Gastrocnemius medialis (tissue), 4 donors: ENCODE data around the gene LINGO1. TPM values are rescaled to one million over a fixed set of nuclear protein-coding genes. Genes with fewer than 3 reads are reported as not detected.

Experiments
- ATAC-seq, 2 donors: fragments of 150-250 bp; one replicate each; pipeline ENCODE4 v1.9.1; 2016
- DNase-seq, 2 donors: peaks; one replicate each; pipeline ENCODE4 v3.0.0-alpha.2; 2019
- H3K27ac ChIP-seq, 4 donors: fragments of 200-600 bp; sonication (generic); 1 replicate in 1 of 4; 2 replicates in 3 of 4; pipeline ENCODE4 v1.5.1; 2016 to 2018; ENCODE audit warnings: mild to moderate bottlenecking in 2 of 4, moderate library complexity in 1 of 4
- H3K27me3 ChIP-seq, 3 donors: fragments of 200-600 bp; sonication (generic) in 2 of 3; 1 replicate in 1 of 3; 2 replicates in 2 of 3; pipeline versions ENCODE4 v1.5.1 to v1.6.0; 2016 to 2019; ENCODE audit warnings: mild to moderate bottlenecking in 1 of 3, moderate library complexity in 1 of 3
- H3K36me3 ChIP-seq, 2 donors: fragments of 200-600 bp; sonication (generic) in 1 of 2; one replicate each; pipeline ENCODE4 v1.5.1; 2017 to 2018
- H3K4me1 ChIP-seq, 2 donors: fragments of 200-600 bp; sonication (generic) in 1 of 2; one replicate each; pipeline ENCODE4 v1.5.1; 2016 to 2017; ENCODE audit warnings: mild to moderate bottlenecking in 2 of 2
- H3K4me3 ChIP-seq, 4 donors: fragments of 200-600 bp; sonication (generic) in 3 of 4; 1 replicate in 1 of 4; 2 replicates in 3 of 4; pipeline ENCODE4 v1.5.1; 2016 to 2019; ENCODE audit warnings: mild to moderate bottlenecking in 2 of 4
- H3K9me3 ChIP-seq, 3 donors: fragments of 200-600 bp; sonication (generic) in 2 of 3; 1 replicate in 1 of 3; 2 replicates in 2 of 3; pipeline ENCODE4 v1.5.1; 2016 to 2019
- CTCF ChIP-seq, 5 experiments: fragments of 450-650 bp in 3 of 5; fragments of 200-600 bp in 2 of 5; sonication (generic) in 2 of 5; IDR thresholded peaks in 4 of 5; conservative IDR thresholded peaks in 1 of 5; 1 replicate in 4 of 5; 2 replicates in 1 of 5; pipeline ENCODE4 v1.5.1; 2016 to 2019; ENCODE audit warnings: antibody characterized with exemption in 5 of 5, mild to moderate bottlenecking in 3 of 5, moderate library complexity in 3 of 5
- POLR2A ChIP-seq, 2 donors: fragments of 450-650 bp; IDR thresholded peaks; one replicate each; pipeline ENCODE4 v1.6.1; 2017; ENCODE audit warnings: antibody characterized with exemption in 2 of 2, mild to moderate bottlenecking in 2 of 2, moderate library complexity in 2 of 2
- in situ Hi-C, 4 donors: fragments of 200-750 bp; cut with MboI; loops; one replicate each; pipeline versions ENCODE4 v1.15.0 to v1.8.0; 2017; ENCODE audit warnings: low sequenced_read_pairs in 4 of 4
- intact Hi-C: fragments of 100-400 bp; cut with DNase I; formaldehyde crosslinking; loops from one replicate; pipeline ENCODE4 v1.15.1; 2023; ENCODE audit warnings: low total_unique reads
- total RNA-seq, 4 donors: library from RNA; depleted of rRNA; stranded (reverse); fragments of >200 nt; gene quantifications; one replicate each; pipeline versions ENCODE4 v1.1.0 to v1.2.3, GENCODE V29; 2016

The LINGO1 gene
- total RNA-seq, 4 donors from 2014 or later, result 0.94 to 12.8 TPM; not detected in 2

GRCh38 chr15:77569729-77570125 is 63.0 kb downstream of the LINGO1 start:
- no peak for DNase-seq
- no peaks in the 10 kb centered on the region for H3K36me3 ChIP-seq
- TF ChIP-seq POLR2A (IDR thresholded peaks at IDR 0.05) (no peak), CTCF (IDR thresholded peaks at IDR 0.05 in 4 of 5, conservative IDR thresholded peaks at IDR 0.05 in 1 of 5) (no peak)
- ATAC-seq, result no peak
- no peaks in the 10 kb centered on the region for H3K9me3 ChIP-seq
- in situ Hi-C loops, result no loop called here
- H3K4me1 ChIP-seq, result peaks cover 0 to 4% of the 10 kb centered on the region in 2 donors
- intact Hi-C loops, result no loop called here
- no peaks in the 10 kb centered on the region for H3K27me3 ChIP-seq
- H3K4me3 ChIP-seq, result no peak overlapping the region
- no peak overlapping the region for H3K27ac ChIP-seq

GRCh38 chr15:77568973-77569728 is 63.6 kb downstream of the LINGO1 start:
- Histone ChIP-seq H3K27me3 (no peaks in the 10 kb centered on the region), H3K27ac (no peak overlapping the region), H3K9me3 (no peaks in the 10 kb centered on the region), H3K4me3 (peak overlapping the region in 2 of 4 donors; percentile 9 to 13), H3K4me1 (peaks cover 0 to 4% of the 10 kb centered on the region in 2 donors), H3K36me3 (no peaks in the 10 kb centered on the region)
- intact Hi-C loops, result no loop called here
- in situ Hi-C loops, result no loop called here
- no peak for DNase-seq
- TF ChIP-seq POLR2A (IDR thresholded peaks at IDR 0.05) (no peak), CTCF (IDR thresholded peaks at IDR 0.05 in 4 of 5, conservative IDR thresholded peaks at IDR 0.05 in 1 of 5) (no peak)
- peak in 1 of 2 donors; percentile 24 for ATAC-seq

- no peak overlapping the region for H3K27ac ChIP-seq
- H3K36me3 ChIP-seq, result no peaks in the 10 kb centered on the region
- H3K27me3 ChIP-seq, result no peaks in the 10 kb centered on the region
- in situ Hi-C loops (no loop called here), intact Hi-C loops (no loop called here)
- no peaks in the 10 kb centered on the region for H3K9me3 ChIP-seq
- ATAC-seq (no peak), DNase-seq (no peak)
- H3K4me1 ChIP-seq, result peaks cover 0 to 4% of the 10 kb centered on the region in 2 donors
- H3K4me3 ChIP-seq, result no peak overlapping the region
- TF ChIP-seq POLR2A (IDR thresholded peaks at IDR 0.05) (no peak), CTCF (IDR thresholded peaks at IDR 0.05 in 4 of 5, conservative IDR thresholded peaks at IDR 0.05 in 1 of 5) (no peak)
Measured at GRCh38 chr15:77568014-77568972, 64.4 kb downstream of the LINGO1 start.

- DNase-seq, result no peak
- TF ChIP-seq POLR2A (IDR thresholded peaks at IDR 0.05), result no peak
- no peak for TF ChIP-seq CTCF (IDR thresholded peaks at IDR 0.05 in 4 of 5, conservative IDR thresholded peaks at IDR 0.05 in 1 of 5)
- no peak overlapping the region for H3K4me3 ChIP-seq
- in situ Hi-C loops (no loop called here), intact Hi-C loops (no loop called here)
- H3K36me3 ChIP-seq, result no peaks in the 10 kb centered on the region
- ATAC-seq, result no peak
- H3K4me1 ChIP-seq, result peaks cover 0 to 4% of the 10 kb centered on the region in 2 donors
- no peaks in the 10 kb centered on the region for H3K9me3 ChIP-seq
- H3K27ac ChIP-seq, result no peak overlapping the region
- H3K27me3 ChIP-seq, result no peaks in the 10 kb centered on the region
Measured at GRCh38 chr15:77567202-77567601, 65.5 kb downstream of the LINGO1 start.
